Measurements from ENCODE around the gene CNTLN.

GRCh38 chr9:17319864-17320263 lies 185.0 kb downstream of the CNTLN start:
- TF ChIP-seq CTCF (IDR thresholded peaks at IDR 0.05) (no peak), POLR2A (IDR thresholded peaks at IDR 0.05) (no peak), POLR2AphosphoS5 (IDR thresholded peaks at IDR 0.05) (no peak)
